HG03558 (cell line): ENCODE measurements around the gene MSANTD2.
A peak's percentile ranks its signal among the peaks of the same experiment; 100 is the strongest.
"Not testable (repeated sequence)": the region's sequence is repeated elsewhere in the genome, so short reads cannot be mapped to it uniquely, and the experiment has no call there.

Experiments used
- ATAC-seq: cut with Tn5 transposase; IDR thresholded peaks from one replicate; pipeline ENCODE4 v1.9.1; 2021; ENCODE audit warnings: moderate number of reproducible peaks; ENCODE audit not compliant: unreplicated experiment; ENCODE audit errors: extremely low read depth

MSANTD2 gene

GRCh38 chr11:124778281-124778680 is 21.9 kb downstream of the MSANTD2 start:
- ATAC-seq = no peak

- ATAC-seq = no peak
Observed at GRCh38 chr11:124776865-124777645, 23.2 kb downstream of the MSANTD2 start.

- not testable (repeated sequence) for ATAC-seq
Observed at GRCh38 chr11:124770959-124771358, 29.2 kb downstream of the MSANTD2 start.

GRCh38 chr11:124769806-124770774 is 30.1 kb downstream of the MSANTD2 start:
- no peak for ATAC-seq

GRCh38 chr11:124768914-124769313 is 31.3 kb downstream of the MSANTD2 start:
- ATAC-seq = no peak

- ATAC-seq = no peak
Observed at GRCh38 chr11:124766156-124766555, 34.0 kb downstream of the MSANTD2 start.

GRCh38 chr11:124763156-124763947 is 36.9 kb downstream of the MSANTD2 start:
- no peak for ATAC-seq

- no peak for ATAC-seq
Observed at GRCh38 chr11:124762624-124763155, 37.5 kb downstream of the MSANTD2 start.

GRCh38 chr11:124762105-124762623 is 38.0 kb downstream of the MSANTD2 start, which contains the start of gene ESAM:
ESAM (minus strand) TSS chr11:124762290; CDS start chr11:124762154, 136 bp downstream.
- ATAC-seq = peak; percentile 38

- ATAC-seq = no peak
Observed at GRCh38 chr11:124761301-124762104, 38.7 kb downstream of the MSANTD2 start.

GRCh38 chr11:124760806-124761205 is 39.4 kb downstream of the MSANTD2 start:
- no peak for ATAC-seq

GRCh38 chr11:124760205-124760652 is 40.0 kb downstream of the MSANTD2 start:
- ATAC-seq = no peak

GRCh38 chr11:124759266-124760204 is 40.7 kb downstream of the MSANTD2 start:
- no peak for ATAC-seq

- peak; percentile 41 for ATAC-seq
Observed at GRCh38 chr11:124758355-124759265, 41.6 kb downstream of the MSANTD2 start.

GRCh38 chr11:124757320-124757719 is 42.9 kb downstream of the MSANTD2 start:
- ATAC-seq = no peak

- no peak for ATAC-seq
Observed at GRCh38 chr11:124756753-124757227, 43.4 kb downstream of the MSANTD2 start.
